ENCODE data around the gene DENND2D.

Gene DENND2D

DNA sequence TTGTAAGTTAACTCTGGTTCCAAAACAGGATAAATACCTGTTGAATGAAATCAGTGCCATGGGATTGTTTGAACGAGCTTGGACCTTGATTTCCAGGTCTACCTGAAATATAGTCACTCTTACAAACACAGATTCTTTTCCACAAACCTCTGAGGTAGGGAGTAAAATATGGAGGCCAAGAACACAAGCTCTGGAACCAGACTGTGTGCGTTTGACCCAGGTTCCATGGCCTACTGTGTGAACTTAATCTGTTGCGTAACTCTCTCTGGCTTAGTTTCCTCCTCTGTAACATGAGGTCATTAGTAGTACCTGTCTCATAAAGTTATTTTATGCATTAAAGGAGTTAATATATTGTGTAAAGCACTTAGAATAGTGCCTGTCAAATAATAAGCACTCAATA lies 25.1 kb downstream of the DENND2D start:
- Mint-ChIP-seq H3K27me3 (no peaks in the 10 kb centered on the region), H3K9me3 (no peaks in the 10 kb centered on the region), H3K36me3 (ENCODE audit: insufficient read depth) (peaks cover 28% of the 10 kb centered on the region), H3K4me1 (peaks cover 26% of the 10 kb centered on the region), H3K27ac (ENCODE audit: low read depth) (no peak overlapping the region), H3K4me3 (no peak overlapping the region)
- ATAC-seq (replicated peaks; ENCODE audit: extremely low read depth, poor library complexity, severe bottlenecking) (no peak), DNase-seq (ENCODE audit: low spot score in 2 of 2) (no peak)

DNA sequence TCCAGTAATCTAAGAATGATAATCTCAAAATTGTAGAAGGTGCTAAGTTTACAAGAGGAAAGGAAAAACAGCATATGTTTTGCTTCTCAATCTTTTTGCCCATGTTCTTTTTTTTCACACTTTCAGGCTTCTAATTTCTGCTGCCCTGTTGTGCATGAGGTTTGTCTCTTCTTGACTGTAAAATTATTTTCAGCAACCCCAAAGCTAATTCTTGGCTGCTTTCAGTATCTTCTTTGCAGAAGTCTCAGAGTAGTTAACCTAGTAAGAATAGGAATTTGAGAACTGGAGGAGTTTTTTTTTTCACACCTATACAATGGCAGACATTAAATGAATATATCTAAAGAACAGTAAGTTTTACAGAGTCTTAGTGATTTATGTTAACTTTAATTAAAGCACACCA lies 26.4 kb downstream of the DENND2D start:
- Mint-ChIP-seq H3K36me3 (ENCODE audit: insufficient read depth) (peaks cover 31% of the 10 kb centered on the region), H3K4me3 (no peak overlapping the region), H3K4me1 (peaks cover 20% of the 10 kb centered on the region), H3K9me3 (no peaks in the 10 kb centered on the region), H3K27me3 (no peaks in the 10 kb centered on the region), H3K27ac (ENCODE audit: low read depth) (no peak overlapping the region)
- ATAC-seq (replicated peaks; ENCODE audit: extremely low read depth, poor library complexity, severe bottlenecking) = no peak
- no peak for DNase-seq (ENCODE audit: low spot score in 2 of 2)

DNA sequence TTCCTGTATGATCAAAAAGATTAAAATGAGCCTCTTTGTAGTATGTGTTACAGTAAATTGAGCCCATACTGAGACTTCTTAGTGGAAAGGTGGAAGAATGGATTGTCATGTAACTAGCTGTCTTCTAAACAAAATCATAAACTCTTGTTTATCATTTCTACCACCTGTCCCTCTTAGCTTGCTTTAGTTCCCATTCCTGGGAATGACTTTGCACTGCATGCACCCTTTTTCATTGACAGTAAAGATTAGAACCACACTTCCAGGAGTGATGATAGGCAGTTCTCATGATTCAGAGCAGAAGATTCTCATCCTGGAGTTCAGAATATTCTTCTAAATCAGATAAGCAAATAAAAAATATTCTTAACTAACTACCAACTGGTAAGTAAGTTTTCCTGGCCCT lies 28.0 kb downstream of the DENND2D start:
- peak overlapping the region; percentile 36 for H3K27ac Mint-ChIP-seq (ENCODE audit: low read depth)
- H3K27me3 Mint-ChIP-seq = no peaks in the 10 kb centered on the region
- H3K4me3 Mint-ChIP-seq = no peak overlapping the region
- DNase-seq (ENCODE audit: low spot score in 2 of 2) = no peak
- peaks cover 20% of the 10 kb centered on the region for H3K4me1 Mint-ChIP-seq
- H3K36me3 Mint-ChIP-seq (ENCODE audit: insufficient read depth) = peaks cover 33% of the 10 kb centered on the region
- H3K9me3 Mint-ChIP-seq = no peaks in the 10 kb centered on the region
- ATAC-seq (replicated peaks; ENCODE audit: extremely low read depth, poor library complexity, severe bottlenecking) = no peak

- Mint-ChIP-seq H3K9me3 (no peaks in the 10 kb centered on the region), H3K4me1 (peaks cover 11% of the 10 kb centered on the region), H3K27me3 (no peaks in the 10 kb centered on the region), H3K36me3 (ENCODE audit: insufficient read depth) (peaks cover 36% of the 10 kb centered on the region), H3K27ac (ENCODE audit: low read depth) (no peak overlapping the region), H3K4me3 (no peak overlapping the region)
- DNase-seq (ENCODE audit: low spot score in 2 of 2) (no peak), ATAC-seq (replicated peaks; ENCODE audit: extremely low read depth, poor library complexity, severe bottlenecking) (no peak)
These were observed 36.3 kb downstream of the DENND2D start for GRCh38 chr1:111164151-111164550.

GRCh38 chr1:111163363-111163762 lies 37.1 kb downstream of the DENND2D start:
- H3K4me1 Mint-ChIP-seq = peaks cover 11% of the 10 kb centered on the region
- no peak for ATAC-seq (replicated peaks; ENCODE audit: extremely low read depth, poor library complexity, severe bottlenecking)
- peaks cover 36% of the 10 kb centered on the region for H3K36me3 Mint-ChIP-seq (ENCODE audit: insufficient read depth)
- no peak for DNase-seq (ENCODE audit: low spot score in 2 of 2)
- H3K9me3 Mint-ChIP-seq = no peaks in the 10 kb centered on the region
- H3K4me3 Mint-ChIP-seq = no peak overlapping the region
- no peaks in the 10 kb centered on the region for H3K27me3 Mint-ChIP-seq
- no peak overlapping the region for H3K27ac Mint-ChIP-seq (ENCODE audit: low read depth)

- no peaks in the 10 kb centered on the region for H3K27me3 Mint-ChIP-seq
- peaks cover 32% of the 10 kb centered on the region for H3K36me3 Mint-ChIP-seq (ENCODE audit: insufficient read depth)
- no peaks in the 10 kb centered on the region for H3K9me3 Mint-ChIP-seq
- no peak overlapping the region for H3K4me3 Mint-ChIP-seq
- peaks cover 11% of the 10 kb centered on the region for H3K4me1 Mint-ChIP-seq
- DNase-seq (ENCODE audit: low spot score in 2 of 2) (no peak), ATAC-seq (replicated peaks; ENCODE audit: extremely low read depth, poor library complexity, severe bottlenecking) (no peak)
- H3K27ac Mint-ChIP-seq (ENCODE audit: low read depth) = peak overlapping the region; percentile 36
These were observed 38.0 kb downstream of the DENND2D start for GRCh38 chr1:111162488-111162880.

DNA sequence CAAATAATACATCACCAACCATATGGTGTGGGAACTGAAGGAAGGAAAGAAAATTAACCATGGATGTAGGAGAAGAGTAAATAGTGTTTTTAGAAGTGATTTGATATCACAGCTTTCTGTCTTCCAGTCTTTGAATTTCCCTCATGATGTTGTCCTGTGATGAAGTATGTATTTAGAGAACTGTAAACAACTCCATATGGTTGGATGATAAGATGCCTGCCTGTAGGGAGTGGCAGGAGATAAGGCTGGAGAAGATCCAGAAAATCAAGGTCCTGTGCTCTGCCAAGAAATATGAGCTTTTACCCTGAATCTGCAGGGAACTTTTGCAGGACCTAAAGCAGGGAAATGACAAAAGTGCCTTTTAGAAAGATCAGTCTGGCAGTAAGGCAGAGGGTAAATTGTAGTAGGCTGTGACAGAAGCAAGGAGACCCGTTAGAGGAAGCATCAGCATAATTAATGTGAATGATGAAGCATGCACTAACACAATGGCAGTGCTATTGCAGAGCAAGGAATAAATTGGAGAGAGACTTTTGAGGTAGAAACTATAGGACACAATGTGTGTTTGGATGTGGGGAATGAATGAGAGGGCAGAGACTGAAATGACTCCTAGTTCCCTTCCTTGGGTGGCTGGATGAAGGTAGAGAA lies 38.5 kb downstream of the DENND2D start:
- no peak for DNase-seq (ENCODE audit: low spot score in 2 of 2)
- no peak for ATAC-seq (replicated peaks; ENCODE audit: extremely low read depth, poor library complexity, severe bottlenecking)
- peaks cover 34% of the 10 kb centered on the region for H3K36me3 Mint-ChIP-seq (ENCODE audit: insufficient read depth)
- H3K27me3 Mint-ChIP-seq = no peaks in the 10 kb centered on the region
- no peak overlapping the region for H3K4me3 Mint-ChIP-seq
- H3K9me3 Mint-ChIP-seq = no peaks in the 10 kb centered on the region
- peaks cover 11% of the 10 kb centered on the region for H3K4me1 Mint-ChIP-seq
- H3K27ac Mint-ChIP-seq (ENCODE audit: low read depth) = peak overlapping the region; percentile 4

GRCh38 chr1:111157431-111157830 lies 43.0 kb downstream of the DENND2D start:
- Mint-ChIP-seq H3K9me3 (no peaks in the 10 kb centered on the region), H3K36me3 (ENCODE audit: insufficient read depth) (peaks cover 47% of the 10 kb centered on the region), H3K4me3 (no peak overlapping the region), H3K4me1 (peaks cover 47% of the 10 kb centered on the region), H3K27me3 (no peaks in the 10 kb centered on the region), H3K27ac (ENCODE audit: low read depth) (no peak overlapping the region)
- ATAC-seq (replicated peaks; ENCODE audit: extremely low read depth, poor library complexity, severe bottlenecking) = no peak
- DNase-seq (ENCODE audit: low spot score in 2 of 2) = no peak

DNA sequence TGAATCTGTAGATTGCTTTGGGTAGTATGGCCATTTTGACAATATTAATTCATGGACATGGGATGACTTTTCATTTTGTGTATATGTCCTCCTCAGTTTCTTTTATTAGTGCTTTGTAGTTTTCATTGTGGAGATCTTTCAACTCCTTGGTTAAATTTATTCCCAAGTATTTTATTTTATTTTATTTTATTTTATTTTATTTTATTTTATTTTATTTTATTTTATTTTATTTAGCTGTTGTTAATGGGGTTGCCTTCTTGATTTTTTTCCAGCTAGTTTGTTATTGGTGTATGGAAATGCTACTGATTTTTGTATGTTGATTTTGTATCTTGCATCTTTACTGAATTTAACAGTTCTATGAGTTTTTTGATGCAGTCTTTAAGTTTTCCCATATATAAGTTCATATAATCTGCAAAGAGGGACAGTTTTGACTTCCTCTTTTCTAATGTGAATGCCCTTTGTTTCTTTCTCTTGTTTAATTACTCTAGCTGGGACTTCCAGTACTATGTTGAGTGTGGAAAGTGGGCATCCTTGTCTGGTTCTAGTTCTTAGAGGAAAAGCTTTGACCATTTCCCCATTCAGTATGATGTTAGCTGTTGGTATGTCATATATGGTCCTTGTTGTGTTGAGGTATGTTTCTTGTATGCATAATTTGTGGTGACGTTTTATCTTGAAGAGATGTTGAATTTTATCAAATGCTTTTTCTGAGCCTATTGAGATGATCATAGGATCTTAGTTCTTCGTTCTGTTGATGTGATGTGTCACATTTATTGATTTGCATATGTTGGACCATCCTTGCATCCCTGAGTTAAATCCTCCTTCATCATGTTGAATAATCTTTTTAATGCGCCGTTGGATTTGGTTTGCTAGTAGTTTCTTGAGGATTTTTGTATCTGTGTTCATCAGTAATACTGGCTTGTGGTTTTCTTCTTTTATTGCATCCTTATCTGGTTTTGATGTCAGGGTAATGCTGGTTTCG lies 46.1 kb downstream of the DENND2D start:
- no peaks in the 10 kb centered on the region for H3K9me3 Mint-ChIP-seq
- DNase-seq (ENCODE audit: low spot score in 2 of 2) (no peak), ATAC-seq (replicated peaks; ENCODE audit: extremely low read depth, poor library complexity, severe bottlenecking) (no peak)
- peak overlapping the region; percentile 16 for H3K4me3 Mint-ChIP-seq
- peaks cover 59% of the 10 kb centered on the region for H3K36me3 Mint-ChIP-seq (ENCODE audit: insufficient read depth)
- no peak overlapping the region for H3K27ac Mint-ChIP-seq (ENCODE audit: low read depth)
- H3K4me1 Mint-ChIP-seq = peaks cover 67% of the 10 kb centered on the region
- H3K27me3 Mint-ChIP-seq = no peaks in the 10 kb centered on the region

GRCh38 chr1:111151838-111152237 lies 48.6 kb downstream of the DENND2D start:
- peaks cover 79% of the 10 kb centered on the region for H3K4me1 Mint-ChIP-seq
- DNase-seq (ENCODE audit: low spot score in 2 of 2) (no peak), ATAC-seq (replicated peaks; ENCODE audit: extremely low read depth, poor library complexity, severe bottlenecking) (no peak)
- H3K27me3 Mint-ChIP-seq = no peaks in the 10 kb centered on the region
- H3K36me3 Mint-ChIP-seq (ENCODE audit: insufficient read depth) = peaks cover 65% of the 10 kb centered on the region
- no peak overlapping the region for H3K4me3 Mint-ChIP-seq
- H3K9me3 Mint-ChIP-seq = no peaks in the 10 kb centered on the region
- no peak overlapping the region for H3K27ac Mint-ChIP-seq (ENCODE audit: low read depth)

DNA sequence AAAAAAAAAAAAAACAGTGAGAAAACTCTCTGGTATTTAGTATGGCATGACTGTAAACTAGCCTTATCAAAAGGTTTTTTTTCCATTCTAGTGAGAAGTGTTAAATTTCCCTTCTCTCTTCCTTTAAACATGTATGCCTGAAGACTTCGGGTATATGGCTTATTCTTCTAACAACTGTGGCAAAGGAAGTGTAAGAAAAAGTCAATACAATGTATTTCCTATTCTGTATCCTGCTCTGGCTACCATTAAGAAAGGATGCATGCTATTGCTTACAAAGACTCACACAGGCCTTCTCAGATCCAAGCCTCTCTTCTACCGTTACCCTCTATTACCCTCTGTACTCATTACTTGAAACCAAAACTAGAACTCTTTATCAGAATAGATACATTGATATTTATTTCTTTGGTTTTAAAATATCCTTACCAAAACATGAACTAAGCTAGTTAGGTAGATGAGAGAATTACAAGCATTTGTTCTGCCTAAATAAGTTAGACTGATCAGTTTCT lies 52.0 kb downstream of the DENND2D start:
- H3K27me3 Mint-ChIP-seq = no peaks in the 10 kb centered on the region
- no peaks in the 10 kb centered on the region for H3K9me3 Mint-ChIP-seq
- DNase-seq (ENCODE audit: low spot score in 2 of 2) = no peak
- H3K4me3 Mint-ChIP-seq = no peak overlapping the region
- ATAC-seq (replicated peaks; ENCODE audit: extremely low read depth, poor library complexity, severe bottlenecking) = no peak
- peaks cover 52% of the 10 kb centered on the region for H3K36me3 Mint-ChIP-seq (ENCODE audit: insufficient read depth)
- peaks cover 69% of the 10 kb centered on the region for H3K4me1 Mint-ChIP-seq
- no peak overlapping the region for H3K27ac Mint-ChIP-seq (ENCODE audit: low read depth)

GRCh38 chr1:111147948-111148347 lies 52.5 kb downstream of the DENND2D start:
- no peaks in the 10 kb centered on the region for H3K27me3 Mint-ChIP-seq
- H3K4me1 Mint-ChIP-seq = peaks cover 68% of the 10 kb centered on the region

More at GRCh38 chr1:111147948-111148347, 52.5 kb downstream of the DENND2D start:
- no peak overlapping the region for H3K27ac Mint-ChIP-seq (ENCODE audit: low read depth)
- no peak for ATAC-seq (replicated peaks; ENCODE audit: extremely low read depth, poor library complexity, severe bottlenecking)
- no peak for DNase-seq (ENCODE audit: low spot score in 2 of 2)
- no peaks in the 10 kb centered on the region for H3K9me3 Mint-ChIP-seq
- H3K4me3 Mint-ChIP-seq = no peak overlapping the region
- H3K36me3 Mint-ChIP-seq (ENCODE audit: insufficient read depth) = peaks cover 50% of the 10 kb centered on the region
